Testis (tissue), 2 donors: ENCODE measurements around the gene DNM1L.

Experiments
- POLR2A ChIP-seq: fragments of 450-650 bp; IDR thresholded peaks from one replicate; pipeline ENCODE4 v1.6.1; 2017; ENCODE audit warnings: antibody characterized with exemption, mild to moderate bottlenecking, moderate library complexity
- TF ChIP-seq, protein P1 (sequence below), 3 experiments: fragments of 450-650 bp in 2 of 3; fragments of 200-600 bp in 1 of 3; sonication (generic) in 1 of 3; IDR thresholded peaks; one replicate each; pipeline ENCODE4 v1.5.1; 2016 to 2019; ENCODE audit warnings: antibody characterized with exemption in 3 of 3, mild to moderate bottlenecking in 2 of 3, moderate library complexity in 1 of 3

DNA sequence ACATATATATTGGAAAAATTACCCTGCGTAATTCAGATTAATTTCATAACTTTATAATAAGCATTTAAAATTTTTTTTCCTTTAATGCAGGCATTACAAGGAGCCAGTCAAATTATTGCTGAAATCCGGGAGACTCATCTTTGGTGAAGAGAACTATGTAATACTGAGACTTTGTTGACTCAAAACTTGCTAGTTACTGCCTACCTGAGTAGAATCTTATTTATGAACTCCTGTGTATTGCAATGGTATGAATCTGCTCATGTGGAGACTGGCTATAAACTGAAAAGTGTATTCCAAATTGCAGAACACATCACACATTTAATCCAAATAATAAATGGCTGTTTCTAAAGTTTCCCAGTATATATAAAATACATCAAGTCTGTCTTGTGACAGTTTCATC is 64.2 kb downstream of the DNM1L start:
- TF ChIP-seq, protein P1, sequence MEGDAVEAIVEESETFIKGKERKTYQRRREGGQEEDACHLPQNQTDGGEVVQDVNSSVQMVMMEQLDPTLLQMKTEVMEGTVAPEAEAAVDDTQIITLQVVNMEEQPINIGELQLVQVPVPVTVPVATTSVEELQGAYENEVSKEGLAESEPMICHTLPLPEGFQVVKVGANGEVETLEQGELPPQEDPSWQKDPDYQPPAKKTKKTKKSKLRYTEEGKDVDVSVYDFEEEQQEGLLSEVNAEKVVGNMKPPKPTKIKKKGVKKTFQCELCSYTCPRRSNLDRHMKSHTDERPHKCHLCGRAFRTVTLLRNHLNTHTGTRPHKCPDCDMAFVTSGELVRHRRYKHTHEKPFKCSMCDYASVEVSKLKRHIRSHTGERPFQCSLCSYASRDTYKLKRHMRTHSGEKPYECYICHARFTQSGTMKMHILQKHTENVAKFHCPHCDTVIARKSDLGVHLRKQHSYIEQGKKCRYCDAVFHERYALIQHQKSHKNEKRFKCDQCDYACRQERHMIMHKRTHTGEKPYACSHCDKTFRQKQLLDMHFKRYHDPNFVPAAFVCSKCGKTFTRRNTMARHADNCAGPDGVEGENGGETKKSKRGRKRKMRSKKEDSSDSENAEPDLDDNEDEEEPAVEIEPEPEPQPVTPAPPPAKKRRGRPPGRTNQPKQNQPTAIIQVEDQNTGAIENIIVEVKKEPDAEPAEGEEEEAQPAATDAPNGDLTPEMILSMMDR (IDR thresholded peaks at IDR 0.05) = no peak
- TF ChIP-seq POLR2A = no peak
